ENCODE results near the gene WDR44.

WDR44 gene

DNA sequence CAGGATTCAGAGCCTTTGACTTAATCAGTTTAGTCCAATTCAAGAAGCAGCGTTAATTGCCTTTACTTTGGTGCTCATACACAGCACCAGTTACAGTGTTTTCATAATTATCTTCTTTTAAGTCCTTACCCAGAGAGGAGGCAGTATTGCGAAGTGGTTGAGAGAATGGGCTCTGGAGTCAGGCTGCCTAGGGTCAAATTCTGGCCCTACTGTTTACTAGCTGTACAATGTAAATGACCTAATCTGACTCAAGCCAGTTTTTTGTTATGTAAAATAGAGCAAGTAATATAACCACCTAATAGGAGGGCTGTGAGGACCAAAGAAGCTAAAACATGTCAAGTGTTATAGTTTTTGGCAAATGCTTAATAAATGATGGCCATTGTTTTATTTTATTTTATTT is 27.6 kb downstream of the WDR44 start:
- TF ChIP-seq, protein P1, sequence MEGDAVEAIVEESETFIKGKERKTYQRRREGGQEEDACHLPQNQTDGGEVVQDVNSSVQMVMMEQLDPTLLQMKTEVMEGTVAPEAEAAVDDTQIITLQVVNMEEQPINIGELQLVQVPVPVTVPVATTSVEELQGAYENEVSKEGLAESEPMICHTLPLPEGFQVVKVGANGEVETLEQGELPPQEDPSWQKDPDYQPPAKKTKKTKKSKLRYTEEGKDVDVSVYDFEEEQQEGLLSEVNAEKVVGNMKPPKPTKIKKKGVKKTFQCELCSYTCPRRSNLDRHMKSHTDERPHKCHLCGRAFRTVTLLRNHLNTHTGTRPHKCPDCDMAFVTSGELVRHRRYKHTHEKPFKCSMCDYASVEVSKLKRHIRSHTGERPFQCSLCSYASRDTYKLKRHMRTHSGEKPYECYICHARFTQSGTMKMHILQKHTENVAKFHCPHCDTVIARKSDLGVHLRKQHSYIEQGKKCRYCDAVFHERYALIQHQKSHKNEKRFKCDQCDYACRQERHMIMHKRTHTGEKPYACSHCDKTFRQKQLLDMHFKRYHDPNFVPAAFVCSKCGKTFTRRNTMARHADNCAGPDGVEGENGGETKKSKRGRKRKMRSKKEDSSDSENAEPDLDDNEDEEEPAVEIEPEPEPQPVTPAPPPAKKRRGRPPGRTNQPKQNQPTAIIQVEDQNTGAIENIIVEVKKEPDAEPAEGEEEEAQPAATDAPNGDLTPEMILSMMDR (IDR thresholded peaks at IDR 0.05; ENCODE audit: borderline replicate concordance, control extremely low read depth, extremely low read depth, insufficient read depth, missing control alignments) = no peak
- in situ Hi-C loops (cut with MboI; ENCODE audit: low sequenced_read_pairs, unreplicated experiment) = no loop called here
- DNase-seq (ENCODE audit: low spot score) = no peak

DNA sequence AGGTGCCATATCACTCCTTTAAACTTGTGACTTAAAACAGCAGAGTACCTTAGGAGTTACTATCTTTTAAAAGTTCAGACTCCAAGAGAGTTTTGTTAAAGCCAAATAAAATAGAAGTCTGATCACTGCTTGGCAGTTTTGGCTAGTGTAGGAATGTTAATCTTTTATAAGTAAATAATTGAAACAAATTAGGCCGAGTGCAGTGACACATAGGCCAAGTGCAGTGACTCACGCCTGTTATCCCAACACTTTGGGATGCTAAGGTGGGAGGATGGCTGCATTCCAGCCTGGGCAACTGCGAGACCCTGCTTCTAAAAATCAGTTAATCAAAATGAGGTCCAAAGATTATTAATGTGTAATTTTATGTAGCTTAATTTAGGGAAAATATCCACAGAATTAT is 37.2 kb downstream of the WDR44 start:
- in situ Hi-C loops (cut with MboI; ENCODE audit: low sequenced_read_pairs, unreplicated experiment) = no loop called here
- no peak for DNase-seq (ENCODE audit: low spot score)

DNA sequence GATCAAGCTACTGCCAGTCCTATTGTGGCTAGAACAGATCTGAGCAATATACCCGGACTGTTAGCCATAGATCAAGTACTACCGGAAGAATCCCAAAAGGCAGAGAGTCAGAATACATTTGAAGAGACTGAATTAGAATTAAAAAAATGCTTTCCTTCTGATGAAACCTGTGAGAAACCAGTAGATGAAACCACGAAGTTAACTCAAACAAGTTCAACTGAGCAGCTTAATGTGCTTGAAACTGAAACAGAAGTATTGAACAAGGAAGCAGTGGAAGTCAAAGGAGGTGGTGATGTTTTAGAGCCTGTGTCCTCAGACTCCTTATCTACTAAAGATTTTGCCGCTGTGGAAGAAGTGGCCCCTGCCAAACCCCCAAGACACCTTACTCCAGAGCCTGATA is 46.8 kb downstream of the WDR44 start:
- no peak for DNase-seq (ENCODE audit: low spot score)
- in situ Hi-C loops (cut with MboI; ENCODE audit: low sequenced_read_pairs, unreplicated experiment) = no loop called here
- TF ChIP-seq, protein P1 (IDR thresholded peaks at IDR 0.05; ENCODE audit: borderline replicate concordance, control extremely low read depth, extremely low read depth, insufficient read depth, missing control alignments) = no peak

More for the DNA sequence above, 37.2 kb downstream of the WDR44 start:
- TF ChIP-seq, protein P1 (IDR thresholded peaks at IDR 0.05; ENCODE audit: borderline replicate concordance, control extremely low read depth, extremely low read depth, insufficient read depth, missing control alignments) = no peak

DNA sequence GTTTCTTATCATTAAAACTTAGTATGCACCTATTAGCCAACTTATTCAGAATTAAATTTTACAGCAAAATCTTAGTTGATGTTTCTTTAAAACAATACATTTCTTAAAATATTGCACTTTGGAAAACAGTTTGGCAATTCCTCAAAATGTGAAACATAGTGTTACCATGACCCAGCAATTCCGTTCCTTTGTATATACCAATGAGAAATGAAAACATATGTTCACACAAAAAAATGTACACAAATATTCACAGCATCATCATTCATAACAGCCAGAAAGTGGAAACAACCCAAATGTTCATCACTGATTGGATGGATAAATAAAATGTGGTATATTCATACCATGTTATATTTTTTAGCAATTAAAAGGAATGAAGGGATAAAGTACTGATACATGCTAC is 50.2 kb downstream of the WDR44 start:
- TF ChIP-seq, protein P1 (IDR thresholded peaks at IDR 0.05; ENCODE audit: borderline replicate concordance, control extremely low read depth, extremely low read depth, insufficient read depth, missing control alignments) = no peak
- in situ Hi-C loops (cut with MboI; ENCODE audit: low sequenced_read_pairs, unreplicated experiment) = no loop called here
- no peak for DNase-seq (ENCODE audit: low spot score)

DNA sequence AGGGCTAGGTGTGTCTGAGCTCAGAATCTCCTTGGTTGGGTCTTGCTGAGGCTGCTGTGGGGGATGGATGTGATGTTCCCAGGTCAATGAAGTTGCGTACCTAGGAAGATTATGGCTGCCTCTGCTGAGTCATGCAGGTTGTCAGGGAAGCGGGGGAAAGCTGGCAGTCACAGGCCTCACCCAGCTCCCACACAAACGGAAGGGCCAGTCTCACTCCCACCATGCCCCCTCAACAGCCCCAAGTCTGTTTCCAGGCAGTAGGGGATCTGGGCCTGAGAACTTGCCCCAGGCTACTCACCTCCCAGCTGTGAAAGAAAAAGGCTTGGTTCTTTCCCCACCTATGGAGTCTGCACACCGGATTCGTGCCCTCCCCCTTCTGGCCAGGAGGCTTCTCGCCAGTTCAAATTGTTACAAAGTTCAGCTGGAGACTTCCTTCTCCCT is 72.9 kb downstream of the WDR44 start:
- TF ChIP-seq, protein P1 (IDR thresholded peaks at IDR 0.05; ENCODE audit: borderline replicate concordance, control extremely low read depth, extremely low read depth, insufficient read depth, missing control alignments) = no peak
- in situ Hi-C loops (cut with MboI; ENCODE audit: low sequenced_read_pairs, unreplicated experiment) = no loop called here
- DNase-seq (ENCODE audit: low spot score) = no peak

DNA sequence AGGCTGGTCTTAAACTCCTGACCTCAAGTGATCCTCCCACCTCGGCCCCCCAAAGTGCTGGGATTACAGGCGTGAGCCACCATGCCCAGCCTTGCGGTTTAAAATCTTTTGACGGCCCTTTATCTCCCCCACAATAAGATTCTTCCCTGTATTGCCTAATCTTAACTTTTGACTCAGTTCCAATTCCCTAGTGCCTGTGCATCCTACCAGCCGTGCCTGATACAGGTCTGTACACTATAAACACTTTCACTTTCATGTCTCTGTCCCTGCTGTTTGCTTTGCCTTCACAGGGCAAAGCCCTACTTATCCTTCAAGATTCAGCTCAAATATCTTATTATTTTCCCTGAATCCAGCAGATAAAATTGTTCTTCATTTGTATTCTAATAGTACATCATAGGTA is 74.6 kb downstream of the WDR44 start:
- in situ Hi-C loops (cut with MboI; ENCODE audit: low sequenced_read_pairs, unreplicated experiment) = no loop called here
- peak; percentile 21 for DNase-seq (ENCODE audit: low spot score)
- TF ChIP-seq, protein P1 (IDR thresholded peaks at IDR 0.05; ENCODE audit: borderline replicate concordance, control extremely low read depth, extremely low read depth, insufficient read depth, missing control alignments) = no peak

DNA sequence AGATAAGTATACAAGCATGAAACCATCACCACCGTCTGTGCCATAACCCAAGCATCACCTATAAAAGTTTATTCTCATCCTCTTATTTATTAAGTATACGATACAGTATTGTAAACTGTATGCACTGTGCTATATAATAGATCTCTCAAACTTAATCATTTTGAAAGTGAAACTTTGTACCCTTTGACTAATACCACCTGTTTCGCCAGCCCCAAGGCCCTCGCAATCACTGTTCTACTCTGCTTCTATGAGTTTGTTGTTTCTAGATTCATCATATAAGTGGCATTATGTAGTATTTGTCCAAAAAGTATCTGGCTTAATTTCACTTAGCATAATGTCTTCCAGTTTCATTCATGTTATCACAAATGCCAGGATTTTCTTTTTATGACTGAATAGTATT is 77.7 kb downstream of the WDR44 start:
- peak; percentile 14 for DNase-seq (ENCODE audit: low spot score)
- in situ Hi-C loops (cut with MboI; ENCODE audit: low sequenced_read_pairs, unreplicated experiment) = no loop called here
- TF ChIP-seq, protein P1 (IDR thresholded peaks at IDR 0.05; ENCODE audit: borderline replicate concordance, control extremely low read depth, extremely low read depth, insufficient read depth, missing control alignments) = no peak
